Measurements from ENCODE around the gene CDC42EP4. TPM values are rescaled to one million over a fixed set of nuclear protein-coding genes. Genes with fewer than 3 reads are reported as not detected.

CDC42EP4 gene
- total and polyA plus RNA-seq, 10 of the 15 experiments (the other 5 are each of a cell fraction or from before 2014, with no cell fraction given): 0.05 to 7.1 (median 2.7) TPM

DNA sequence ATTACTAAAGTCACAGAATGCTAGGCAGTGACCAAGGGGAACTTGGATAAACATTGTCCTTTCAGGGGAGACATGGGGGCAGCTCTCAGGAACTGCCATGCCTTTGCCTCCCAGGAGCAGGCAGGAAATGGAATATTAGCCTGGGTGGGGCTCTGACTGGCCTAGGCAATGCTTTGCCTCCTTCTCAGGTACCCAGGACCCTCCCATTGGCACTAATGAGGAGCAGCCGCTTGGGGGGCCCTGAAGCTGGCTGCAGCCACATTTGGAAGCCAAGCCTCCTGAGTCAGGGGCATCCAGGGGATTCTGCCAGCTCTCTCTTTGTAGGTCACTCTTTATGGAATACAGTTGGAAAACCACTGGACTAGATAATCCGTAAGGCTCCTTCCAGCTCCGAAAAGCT is 55.6 kb downstream of the CDC42EP4 start:
- Histone ChIP-seq H3K9me3 (replicated peaks; ENCODE audit: control insufficient read depth, insufficient read depth, low read length) (no peaks in the 10 kb centered on the region), H3K36me3 (ENCODE audit: control insufficient read depth in 2 of 2, insufficient read depth in 2 of 2, low read length in 1 of 2) (no peaks in the 10 kb centered on the region), H2AFZ (ENCODE audit: control insufficient read depth, low read depth, low read length) (no peak overlapping the region), H3K4me1 (ENCODE audit: control insufficient read depth, insufficient read depth, low read length) (no peaks in the 10 kb centered on the region), H3K4me2 (ENCODE audit: control insufficient read depth, insufficient read depth) (no peak overlapping the region), H3K4me3 (no peak overlapping the region), H3K27ac (ENCODE audit: control insufficient read depth, insufficient read depth) (no peak overlapping the region), H3K9ac (ENCODE audit: control insufficient read depth, insufficient read depth, low read length) (no peak overlapping the region), H3K27me3 (replicated peaks in 1 of 2; ENCODE audit: control insufficient read depth in 2 of 2, insufficient read depth in 2 of 2, low read length in 1 of 2) (no peaks in the 10 kb centered on the region), H3K79me2 (ENCODE audit: control insufficient read depth, insufficient read depth, low read length) (no peaks in the 10 kb centered on the region), H4K20me1 (ENCODE audit: control insufficient read depth, insufficient read depth) (no peaks in the 10 kb centered on the region)
- POLR2A ChIA-PET: no interaction called here
- peak; percentile 12; the same call in 1 of the 3 replicates for ATAC-seq
- in situ Hi-C loops (cut with MboI): no loop called here
- TF ChIP-seq ZBED1 (IDR thresholded peaks at IDR 0.05; ENCODE audit: borderline replicate concordance): no peak
- no peak for TF ChIP-seq ZNF274 (IDR thresholded peaks at IDR 0.05; ENCODE audit: insufficient read depth, insufficient read length)
- SMC1A ChIA-PET (ENCODE audit: uncharacterized antibody, unreplicated experiment): interaction anchor here (0.7 to 16.1 kb wide), 16 partner anchors 10 to 697 kb away, joined by 3 to 261 read pairs (median 4); partner anchors contain the start of genes CDC42EP4 and COG1
- no TSS peak for BruUV-seq (replicated peaks)
- intact Hi-C loops (cut with micrococcal nuclease; ENCODE audit: unreplicated experiment): no loop called here
- RAD21 ChIA-PET (ENCODE audit: unreplicated experiment): interaction anchor here (0.8 to 11.2 kb wide), 11 partner anchors 11 to 529 kb away, joined by 3 to 218 read pairs (median 4); partner anchors contain the start of gene COG1
- FAIRE-seq: no peak
- CTCF ChIA-PET: interaction anchor here (0.7 to 12.7 kb wide), 22 partner anchors 9 to 697 kb away, joined by 3 to 365 read pairs (median 5); partner anchors contain the start of genes CDC42EP4 and COG1
- 100% methylated on average over 3 of the region's 3 CpGs for WGBS (ENCODE audit: insufficient coverage, insufficient replicate concordance, low lambda C conversion rate, missing lambda C conversion rate)
- DNase-seq (ENCODE audit: low read depth, low spot score): no peak

DNA sequence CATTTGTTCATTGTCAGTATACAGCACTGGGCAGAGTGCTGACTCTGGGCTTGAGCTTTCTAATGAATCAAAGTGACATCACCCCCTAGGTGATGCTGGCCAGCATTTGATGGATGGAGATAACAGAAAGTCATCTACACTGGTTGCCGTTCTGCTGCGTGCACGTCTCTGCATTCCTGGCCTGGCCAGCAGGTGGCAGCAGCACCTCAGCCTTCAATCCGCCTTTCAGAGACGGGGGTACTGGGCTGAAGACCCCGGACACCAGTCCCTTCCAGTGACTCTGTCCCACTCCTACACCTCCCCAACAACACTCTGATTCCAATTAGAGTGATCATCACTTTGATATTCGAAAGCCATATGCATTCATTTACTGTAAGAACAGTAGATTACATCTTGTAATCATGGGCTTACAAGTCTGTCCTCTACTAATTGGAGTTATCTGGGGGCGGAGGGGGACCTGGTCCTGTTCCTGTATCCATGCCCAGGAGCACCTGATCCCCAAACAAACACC is 56.1 kb downstream of the CDC42EP4 start:
- FAIRE-seq: peak; percentile 93
- DNase-seq (ENCODE audit: low read depth, low spot score): no peak
- RAD21 ChIA-PET (ENCODE audit: unreplicated experiment): interaction anchor here (0.7 to 11.2 kb wide), 18 partner anchors 11 to 832 kb away, joined by 3 to 218 read pairs (median 4); partner anchors contain the start of gene COG1
- intact Hi-C loops (cut with micrococcal nuclease; ENCODE audit: unreplicated experiment) (loop anchor here (1.0 kb wide), 2 partner anchors 115 to 528 kb away; no protein-coding TSS in a partner anchor), in situ Hi-C loops (cut with MboI) (no loop called here)
- Histone ChIP-seq H3K4me3 (no peak overlapping the region), H2AFZ (ENCODE audit: control insufficient read depth, low read depth, low read length) (no peak overlapping the region), H3K27ac (ENCODE audit: control insufficient read depth, insufficient read depth) (no peak overlapping the region), H3K4me2 (ENCODE audit: control insufficient read depth, insufficient read depth) (no peak overlapping the region), H3K27me3 (replicated peaks in 1 of 2; ENCODE audit: control insufficient read depth in 2 of 2, insufficient read depth in 2 of 2, low read length in 1 of 2) (no peaks in the 10 kb centered on the region), H4K20me1 (ENCODE audit: control insufficient read depth, insufficient read depth) (no peaks in the 10 kb centered on the region), H3K4me1 (ENCODE audit: control insufficient read depth, insufficient read depth, low read length) (no peaks in the 10 kb centered on the region), H3K9ac (ENCODE audit: control insufficient read depth, insufficient read depth, low read length) (no peak overlapping the region), H3K9me3 (replicated peaks; ENCODE audit: control insufficient read depth, insufficient read depth, low read length) (no peaks in the 10 kb centered on the region), H3K36me3 (ENCODE audit: control insufficient read depth in 2 of 2, insufficient read depth in 2 of 2, low read length in 1 of 2) (no peaks in the 10 kb centered on the region), H3K79me2 (ENCODE audit: control insufficient read depth, insufficient read depth, low read length) (no peaks in the 10 kb centered on the region)
- BruUV-seq (replicated peaks): no TSS peak
- SMC1A ChIA-PET (ENCODE audit: uncharacterized antibody, unreplicated experiment): interaction anchor here (0.8 to 16.1 kb wide), 23 partner anchors 10 to 699 kb away, joined by 3 to 261 read pairs (median 4); partner anchors contain the start of genes CDC42EP4 and COG1
- ATAC-seq: peak; percentile 94
- CTCF ChIA-PET: interaction anchor here (0.6 to 12.7 kb wide), 36 partner anchors 9 to 696 kb away, joined by 3 to 365 read pairs (median 5); partner anchors contain the start of genes CDC42EP4 and COG1
- 0% methylated on average over 8 of the region's 8 CpGs for WGBS (ENCODE audit: insufficient coverage, insufficient replicate concordance, low lambda C conversion rate, missing lambda C conversion rate)
- POLR2A ChIA-PET: no interaction called here
- TF ChIP-seq SMC3 (IDR thresholded peaks at IDR 0.05; ENCODE audit: borderline replicate concordance, low read length) (peak; percentile 100), ATF7 (IDR thresholded peaks at IDR 0.05; ENCODE audit: low read depth) (peak; percentile 52), MXI1 (IDR thresholded peaks at IDR 0.05; ENCODE audit: low read depth, low read length) (no peak), HDGF (IDR thresholded peaks at IDR 0.05) (no peak), RELA (IDR thresholded peaks at IDR 0.05; ENCODE audit: borderline replicate concordance, partially characterized antibody) (peak; percentile 28), NBN (IDR thresholded peaks at IDR 0.05) (peak; percentile 40; the same call in 1 of the 2 replicates), GATAD2B (conservative IDR thresholded peaks at IDR 0.05; ENCODE audit: low read depth) (0 out of 2 replicates have a peak, but pooled peaks have one; percentile 38), PAX5 (IDR thresholded peaks at IDR 0.05; ENCODE audit: borderline replicate concordance, low read depth, low read length) (peak; percentile 18; the same call in 1 of the 2 replicates), TBL1XR1 (IDR thresholded peaks at IDR 0.05; ENCODE audit: low read depth, low read length) (0 out of 2 replicates have a peak, but pooled peaks have one; percentile 33)
- TF ChIP-seq, protein P1, sequence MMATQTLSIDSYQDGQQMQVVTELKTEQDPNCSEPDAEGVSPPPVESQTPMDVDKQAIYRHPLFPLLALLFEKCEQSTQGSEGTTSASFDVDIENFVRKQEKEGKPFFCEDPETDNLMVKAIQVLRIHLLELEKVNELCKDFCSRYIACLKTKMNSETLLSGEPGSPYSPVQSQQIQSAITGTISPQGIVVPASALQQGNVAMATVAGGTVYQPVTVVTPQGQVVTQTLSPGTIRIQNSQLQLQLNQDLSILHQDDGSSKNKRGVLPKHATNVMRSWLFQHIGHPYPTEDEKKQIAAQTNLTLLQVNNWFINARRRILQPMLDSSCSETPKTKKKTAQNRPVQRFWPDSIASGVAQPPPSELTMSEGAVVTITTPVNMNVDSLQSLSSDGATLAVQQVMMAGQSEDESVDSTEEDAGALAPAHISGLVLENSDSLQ (IDR thresholded peaks at IDR 0.05): peak; percentile 42; the same call in 1 of the 2 replicates
- TF ChIP-seq, protein P2, sequence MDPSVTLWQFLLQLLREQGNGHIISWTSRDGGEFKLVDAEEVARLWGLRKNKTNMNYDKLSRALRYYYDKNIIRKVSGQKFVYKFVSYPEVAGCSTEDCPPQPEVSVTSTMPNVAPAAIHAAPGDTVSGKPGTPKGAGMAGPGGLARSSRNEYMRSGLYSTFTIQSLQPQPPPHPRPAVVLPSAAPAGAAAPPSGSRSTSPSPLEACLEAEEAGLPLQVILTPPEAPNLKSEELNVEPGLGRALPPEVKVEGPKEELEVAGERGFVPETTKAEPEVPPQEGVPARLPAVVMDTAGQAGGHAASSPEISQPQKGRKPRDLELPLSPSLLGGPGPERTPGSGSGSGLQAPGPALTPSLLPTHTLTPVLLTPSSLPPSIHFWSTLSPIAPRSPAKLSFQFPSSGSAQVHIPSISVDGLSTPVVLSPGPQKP (IDR thresholded peaks at IDR 0.05; ENCODE audit: low read depth, low read length): no peak

All from GM12878 (cell line).